CD14-positive monocyte (primary cell): ENCODE measurements around the gene SMTNL1. TPM values are rescaled to one million over a fixed set of nuclear protein-coding genes. Genes with fewer than 3 reads are reported as not detected.

ENCODE experiments used
- DNase-seq, 3 donors: peaks; one replicate each; pipeline ENCODE4 v3.0.0-alpha.2; 2011 to 2022
- H2AFZ ChIP-seq: 2 replicates; pipeline ENCODE4 v1.6.0; 2012; ENCODE audit warnings: mild to moderate bottlenecking, low read depth, low read length, inconsistent platforms; ENCODE audit not compliant: insufficient read depth, poor library complexity, severe bottlenecking
- H3K27ac ChIP-seq, 2 donors: 1 replicate in 1 of 2; 2 replicates in 1 of 2; pipeline ENCODE4 v1.5.1; 2012 to 2013; ENCODE audit warnings: low read length in 2 of 2, control low read depth in 1 of 2, inconsistent platforms in 1 of 2, low read depth in 1 of 2, mild to moderate bottlenecking in 1 of 2
- H3K27me3 ChIP-seq, 2 donors: one replicate each; pipeline versions ENCODE4 v1.6.0 to v1.6.1; 2011 to 2013; ENCODE audit warnings: low read length in 2 of 2; ENCODE audit not compliant: control insufficient read depth in 2 of 2, insufficient read depth in 2 of 2
- H3K36me3 ChIP-seq, 2 donors: replicated peaks in 1 of 2; 1 replicate in 1 of 2; 2 replicates in 1 of 2; pipeline versions ENCODE4 v1.5.1 to v1.6.1; 2012 to 2013; ENCODE audit warnings: low read length in 2 of 2, control low read depth in 1 of 2, inconsistent platforms in 1 of 2, mild to moderate bottlenecking in 1 of 2; ENCODE audit not compliant: insufficient read depth in 2 of 2, control insufficient read depth in 1 of 2
- H3K4me1 ChIP-seq, 2 donors: 1 replicate in 1 of 2; 2 replicates in 1 of 2; pipeline versions ENCODE4 v1.5.1 to v1.6.1; 2012 to 2013; ENCODE audit warnings: low read length in 2 of 2, control low read depth in 1 of 2, inconsistent platforms in 1 of 2, mild to moderate bottlenecking in 1 of 2, moderate library complexity in 1 of 2; ENCODE audit not compliant: insufficient read depth in 2 of 2, control insufficient read depth in 1 of 2
- H3K4me2 ChIP-seq: replicated peaks from 2 replicates; pipeline ENCODE3; 2012; ENCODE audit warnings: low read length, moderate library complexity, mild to moderate bottlenecking; ENCODE audit not compliant: poor library complexity, severe bottlenecking; ENCODE audit errors: extremely low read depth
- H3K4me3 ChIP-seq, 3 experiments: fragments of 200-600 bp in 1 of 3; sonication (generic) in 1 of 3; replicated peaks in 1 of 3; 1 replicate in 2 of 3; 2 replicates in 1 of 3; pipeline ENCODE4 v1.5.1; 2011 to 2013; ENCODE audit warnings: low read length in 3 of 3, mild to moderate bottlenecking in 3 of 3, control low read depth in 2 of 3, low read depth in 2 of 3, inconsistent platforms in 1 of 3, moderate library complexity in 1 of 3
- H3K79me2 ChIP-seq: 2 replicates; pipeline ENCODE4 v1.6.0; 2012; ENCODE audit warnings: mild to moderate bottlenecking, control low read depth, inconsistent platforms, low read length, moderate library complexity; ENCODE audit not compliant: insufficient read depth
- H3K9ac ChIP-seq: 2 replicates; pipeline ENCODE4 v1.6.0; 2017; ENCODE audit warnings: low read length, mild to moderate bottlenecking; ENCODE audit not compliant: insufficient read depth, poor library complexity, severe bottlenecking
- H3K9me3 ChIP-seq, 2 donors: replicated peaks in 1 of 2; 1 replicate in 1 of 2; 2 replicates in 1 of 2; pipeline versions ENCODE4 v1.5.1 to v1.6.1; 2012 to 2013; ENCODE audit warnings: low read length in 2 of 2, control low read depth in 1 of 2; ENCODE audit not compliant: control insufficient read depth in 1 of 2, insufficient read depth in 1 of 2
- H4K20me1 ChIP-seq: 2 replicates; pipeline ENCODE4 v1.6.0; 2012; ENCODE audit warnings: mild to moderate bottlenecking, low read length, control low read depth, moderate library complexity; ENCODE audit not compliant: insufficient read depth
- H3K27ac Mint-ChIP-seq, 7 donors: one replicate each; pipeline ENCODE4 v1.8.0; 2020; ENCODE audit warnings: mild to moderate bottlenecking in 7 of 7, mixed read lengths in 7 of 7, moderate library complexity in 6 of 7, inconsistent platforms in 2 of 7
- H3K27me3 Mint-ChIP-seq, 3 donors: one replicate each; pipeline ENCODE4 v1.8.0; 2021 to 2022; ENCODE audit warnings: low read depth in 3 of 3, mild to moderate bottlenecking in 3 of 3, mixed read lengths in 3 of 3, moderate library complexity in 3 of 3, inconsistent platforms in 1 of 3
- H3K36me3 Mint-ChIP-seq, 2 donors: one replicate each; pipeline ENCODE4 v1.8.0; 2020; ENCODE audit warnings: mixed read lengths in 2 of 2, inconsistent platforms in 1 of 2, mild to moderate bottlenecking in 1 of 2
- H3K4me1 Mint-ChIP-seq: one replicate; pipeline ENCODE4 v1.8.0; 2020; ENCODE audit warnings: mild to moderate bottlenecking, mixed read lengths
- H3K4me3 Mint-ChIP-seq, 2 donors: one replicate each; pipeline ENCODE4 v1.8.0; 2020; ENCODE audit warnings: mild to moderate bottlenecking in 2 of 2, mixed read lengths in 2 of 2, moderate library complexity in 1 of 2
- H3K9me3 Mint-ChIP-seq, 7 donors: one replicate each; pipeline ENCODE4 v1.8.0; 2020 to 2022; ENCODE audit warnings: mixed read lengths in 7 of 7, mild to moderate bottlenecking in 6 of 7, moderate library complexity in 6 of 7, inconsistent platforms in 2 of 7
- CTCF ChIP-seq: fragments of 200-600 bp; IDR thresholded peaks from one replicate; pipeline ENCODE4 v1.8.0; 2022; ENCODE audit warnings: antibody characterized with exemption, mild to moderate bottlenecking
- whole genome bisulfite sequencing: methylation state at CpG from one replicate; pipeline ENCODE4 v1.1.5; 2013; ENCODE audit warnings: missing lambda C conversion rate; ENCODE audit not compliant: insufficient coverage; 5-methylcytosine and 5-hydroxymethylcytosine counted together
- intact Hi-C, 2 donors: fragments of 100-400 bp; cut with micrococcal nuclease; formaldehyde crosslinking; loops; one replicate each; pipeline versions ENCODE4 v1.15.0 to v1.15.1; 2023
- polyA plus RNA-seq, 3 donors: library from polyadenylated mRNA; depleted of rRNA in 1 of 3; unstranded in 2 of 3; stranded (reverse) in 1 of 3; fragments of 300-500 nt in 2 of 3; fragments of >200 nt in 1 of 3; fragmentation: Illumina TruSeq in 2 of 3; gene quantifications; 1 replicate in 2 of 3; 2 replicates in 1 of 3; pipeline ENCODE4 v1.2.3, GENCODE V29; 2012 to 2021

SMTNL1 gene
- polyA plus RNA-seq, 3 donors = not detected

GRCh38 chr11:57490456-57491248 lies 46.7 kb upstream of the SMTNL1 start:
- Histone ChIP-seq H3K36me3 (peaks cover 11 to 43% of the 10 kb centered on the region in 2 donors), H3K9ac (no peak overlapping the region), H3K4me1 (peaks cover 7% of the 10 kb centered on the region in 2 donors), H4K20me1 (no peaks in the 10 kb centered on the region), H3K27ac (no peak overlapping the region), H3K79me2 (no peaks in the 10 kb centered on the region), H2AFZ (no peak overlapping the region), H3K4me3 (no peak overlapping the region), H3K4me2 (no peak overlapping the region), H3K27me3 (no peaks in the 10 kb centered on the region), H3K9me3 (no peaks in the 10 kb centered on the region)
- peaks cover 0 to 2% (median 0%) of the 10 kb centered on the region in 7 donors for H3K9me3 Mint-ChIP-seq
- peaks cover 39 to 45% of the 10 kb centered on the region in 2 donors for H3K36me3 Mint-ChIP-seq
- H3K27ac Mint-ChIP-seq = peak overlapping the region in 3 of 7 donors; percentile 4 to 56 (median 4)
- H3K4me3 Mint-ChIP-seq = no peak overlapping the region
- DNase-seq = no peak
- intact Hi-C loops = loop anchor here in 1 of 2 donors (5.0 kb wide), 1 partner anchor 37 kb away; no protein-coding TSS in a partner anchor
- H3K4me1 Mint-ChIP-seq = peaks cover 6% of the 10 kb centered on the region
- TF ChIP-seq CTCF = no peak
- WGBS = 100% methylated on average over 3 of the region's 9 CpGs
- H3K27me3 Mint-ChIP-seq = no peaks in the 10 kb centered on the region

- no peaks in the 10 kb centered on the region for H4K20me1 ChIP-seq
- no peak overlapping the region for H2AFZ ChIP-seq
- no peaks in the 10 kb centered on the region for H3K4me1 ChIP-seq
- H3K27ac ChIP-seq = no peak overlapping the region
- intact Hi-C loops = loop anchor here in 1 of 2 donors (5.0 kb wide), 1 partner anchor 36 kb away; no protein-coding TSS in a partner anchor
- no peak overlapping the region for H3K4me3 Mint-ChIP-seq
- H3K4me1 Mint-ChIP-seq = no peaks in the 10 kb centered on the region
- H3K27me3 Mint-ChIP-seq = peaks cover 0 to 1% (median 0%) of the 10 kb centered on the region in 3 donors
- H3K4me2 ChIP-seq = no peak overlapping the region
- 87% methylated on average over 6 of the region's 11 CpGs for WGBS
- peak in 2 of 3 donors; percentile 41 to 55 for DNase-seq
- no peak overlapping the region for H3K9ac ChIP-seq
- no peaks in the 10 kb centered on the region for H3K9me3 ChIP-seq
- H3K36me3 Mint-ChIP-seq = peaks cover 48 to 51% of the 10 kb centered on the region in 2 donors
- H3K9me3 Mint-ChIP-seq = peaks cover 0 to 2% (median 0%) of the 10 kb centered on the region in 7 donors
- no peaks in the 10 kb centered on the region for H3K79me2 ChIP-seq
- no peaks in the 10 kb centered on the region for H3K27me3 ChIP-seq
- H3K27ac Mint-ChIP-seq = peak overlapping the region in 1 of 7 donors; percentile 51
- no peak overlapping the region for H3K4me3 ChIP-seq
- H3K36me3 ChIP-seq = peaks cover 11 to 46% of the 10 kb centered on the region in 2 donors
- peak; percentile 76 for TF ChIP-seq CTCF
Measured at GRCh38 chr11:57491371-57492061, 45.9 kb upstream of the SMTNL1 start.
